ENCODE results near the gene BMI1. TPM values are rescaled to one million over a fixed set of nuclear protein-coding genes. Genes with fewer than 3 reads are reported as not detected.

Gene BMI1
- total and polyA plus RNA-seq, 7 donors: 21.4 to 57.6 (median 42.4) TPM

GRCh38 chr10:22368981-22369380 lies 48.1 kb downstream of the BMI1 start:
- no peak for DNase-seq
- Histone ChIP-seq H3K27ac (no peak overlapping the region), H3K27me3 (ENCODE audit: insufficient read depth in 3 of 3, low read length in 2 of 3) (no peaks in the 10 kb centered on the region), H3K9me3 (no peaks in the 10 kb centered on the region), H3K4me1 (no peaks in the 10 kb centered on the region), H3K36me3 (ENCODE audit: insufficient read depth in 1 of 2, low read depth in 1 of 2) (no peaks in the 10 kb centered on the region), H3K4me3 (no peak overlapping the region)
- WGBS, 3 donors: 42 to 71% (median 48%) methylated on average over 2 of the region's 2 CpGs
- intact Hi-C loops (cut with DNase I): no loop called here
- TF ChIP-seq CTCF (IDR thresholded peaks at IDR 0.05): no peak
- no peak for ATAC-seq

- DNase-seq (no peak), ATAC-seq (no peak)
- 89 to 93% (median 90%) methylated on average over 5 of the region's 5 CpGs for WGBS, 3 donors
- Histone ChIP-seq H3K27ac (no peak overlapping the region), H3K27me3 (ENCODE audit: insufficient read depth in 3 of 3, low read length in 2 of 3) (no peaks in the 10 kb centered on the region), H3K4me3 (no peak overlapping the region), H3K9me3 (no peaks in the 10 kb centered on the region), H3K36me3 (ENCODE audit: insufficient read depth in 1 of 2, low read depth in 1 of 2) (no peaks in the 10 kb centered on the region), H3K4me1 (no peaks in the 10 kb centered on the region)
- no peak for TF ChIP-seq CTCF (IDR thresholded peaks at IDR 0.05)
- intact Hi-C loops (cut with DNase I): no loop called here
Observed at GRCh38 chr10:22369434-22370072, 48.7 kb downstream of the BMI1 start.

GRCh38 chr10:22370320-22370719 lies 49.4 kb downstream of the BMI1 start:
- H3K4me3 ChIP-seq: no peak overlapping the region
- intact Hi-C loops (cut with DNase I): no loop called here
- H3K9me3 ChIP-seq: no peaks in the 10 kb centered on the region
- H3K4me1 ChIP-seq: no peaks in the 10 kb centered on the region
- DNase-seq: no peak
- H3K27ac ChIP-seq: no peak overlapping the region
- ATAC-seq: no peak
- H3K27me3 ChIP-seq (ENCODE audit: insufficient read depth in 3 of 3, low read length in 2 of 3): no peaks in the 10 kb centered on the region
- H3K36me3 ChIP-seq (ENCODE audit: insufficient read depth in 1 of 2, low read depth in 1 of 2): no peaks in the 10 kb centered on the region
- no peak for TF ChIP-seq CTCF (IDR thresholded peaks at IDR 0.05)

GRCh38 chr10:22372298-22372697 lies 51.4 kb downstream of the BMI1 start:
- H3K9me3 ChIP-seq: no peaks in the 10 kb centered on the region
- H3K4me1 ChIP-seq: no peaks in the 10 kb centered on the region
- no peak for TF ChIP-seq CTCF (IDR thresholded peaks at IDR 0.05)
- H3K27ac ChIP-seq: no peak overlapping the region
- H3K4me3 ChIP-seq: no peak overlapping the region
- intact Hi-C loops (cut with DNase I): no loop called here
- DNase-seq: no peak
- ATAC-seq: no peak
- WGBS, 3 donors: 80 to 87% (median 80%) methylated on average over 6 of the region's 6 CpGs
- no peaks in the 10 kb centered on the region for H3K36me3 ChIP-seq (ENCODE audit: insufficient read depth in 1 of 2, low read depth in 1 of 2)
- no peaks in the 10 kb centered on the region for H3K27me3 ChIP-seq (ENCODE audit: insufficient read depth in 3 of 3, low read length in 2 of 3)

- ATAC-seq: no peak
- intact Hi-C loops (cut with DNase I): no loop called here
- no peak for TF ChIP-seq CTCF (IDR thresholded peaks at IDR 0.05)
Observed at GRCh38 chr10:22372917-22373316, 52.0 kb downstream of the BMI1 start.

More at GRCh38 chr10:22372917-22373316, 52.0 kb downstream of the BMI1 start:
- Histone ChIP-seq H3K27ac (no peak overlapping the region), H3K27me3 (ENCODE audit: insufficient read depth in 3 of 3, low read length in 2 of 3) (no peaks in the 10 kb centered on the region), H3K4me1 (no peaks in the 10 kb centered on the region), H3K36me3 (ENCODE audit: insufficient read depth in 1 of 2, low read depth in 1 of 2) (no peaks in the 10 kb centered on the region), H3K4me3 (no peak overlapping the region), H3K9me3 (no peaks in the 10 kb centered on the region)
- DNase-seq: no peak
- 37 to 53% (median 37%) methylated on average over 9 of the region's 9 CpGs for WGBS, 3 donors

All from psoas muscle (tissue), 8 donors.